Thyroid gland (tissue), 4 donors: ENCODE results near the gene P2RX4. TPM values are rescaled to one million over a fixed set of nuclear protein-coding genes. Genes with fewer than 3 reads are reported as not detected.

Experiments
- DNase-seq, 2 donors: peaks; one replicate each; pipeline ENCODE4 v3.0.0-alpha.2; 2019
- H3K27ac ChIP-seq, 3 donors: fragments of 200-600 bp; sonication (generic); 1 replicate in 2 of 3; 2 replicates in 1 of 3; pipeline ENCODE4 v1.5.1; 2016 to 2019; ENCODE audit warnings: mild to moderate bottlenecking in 1 of 3, moderate library complexity in 1 of 3
- H3K27me3 ChIP-seq: fragments of 200-600 bp; sonication (generic); one replicate; pipeline ENCODE4 v1.5.1; 2019
- H3K36me3 ChIP-seq, 2 donors: fragments of 200-600 bp; sonication (generic); one replicate each; pipeline ENCODE4 v1.5.1; 2016 to 2019
- H3K4me1 ChIP-seq, 2 donors: fragments of 200-600 bp; sonication (generic); one replicate each; pipeline ENCODE4 v1.5.1; 2017 to 2019
- H3K4me3 ChIP-seq, 3 donors: fragments of 200-600 bp; sonication (generic); replicated peaks in 1 of 3; 1 replicate in 2 of 3; 2 replicates in 1 of 3; pipeline ENCODE4 v1.5.1; 2016; ENCODE audit warnings: mild to moderate bottlenecking in 1 of 3
- H3K9me3 ChIP-seq: fragments of 200-600 bp; sonication (generic); one replicate; pipeline ENCODE4 v1.5.1; 2017
- POLR2A ChIP-seq, 2 donors: fragments of 450-650 bp; IDR thresholded peaks; one replicate each; pipeline ENCODE4 v1.6.1; 2017; ENCODE audit warnings: antibody characterized with exemption in 2 of 2, mild to moderate bottlenecking in 2 of 2, moderate library complexity in 1 of 2
- WGBS, 2 donors: methylation state at CpG; one replicate each; pipeline ENCODE4 v1.1.5; 2017; 5-methylcytosine and 5-hydroxymethylcytosine counted together
- intact Hi-C: fragments of 100-400 bp; cut with DNase I; formaldehyde crosslinking; loops from one replicate; pipeline ENCODE4 v1.15.1; 2023
- total RNA-seq, 4 donors: library from RNA; depleted of rRNA; stranded (reverse); fragments of >200 nt; gene quantifications; one replicate each; pipeline ENCODE4 v1.2.3, GENCODE V29; 2016
- TF ChIP-seq, protein P1 (sequence below), 6 experiments: fragments of 200-600 bp in 3 of 6; fragments of 450-650 bp in 3 of 6; sonication (generic) in 3 of 6; IDR thresholded peaks; one replicate each; pipeline ENCODE4 v1.5.1; 2016 to 2019; ENCODE audit warnings: antibody characterized with exemption in 6 of 6, mild to moderate bottlenecking in 2 of 6, inconsistent platforms in 1 of 6, moderate library complexity in 1 of 6

P2RX4 gene
- total RNA-seq, 4 donors from 2014 or later = 36.8 to 87.3 (median 56.1) TPM

DNA sequence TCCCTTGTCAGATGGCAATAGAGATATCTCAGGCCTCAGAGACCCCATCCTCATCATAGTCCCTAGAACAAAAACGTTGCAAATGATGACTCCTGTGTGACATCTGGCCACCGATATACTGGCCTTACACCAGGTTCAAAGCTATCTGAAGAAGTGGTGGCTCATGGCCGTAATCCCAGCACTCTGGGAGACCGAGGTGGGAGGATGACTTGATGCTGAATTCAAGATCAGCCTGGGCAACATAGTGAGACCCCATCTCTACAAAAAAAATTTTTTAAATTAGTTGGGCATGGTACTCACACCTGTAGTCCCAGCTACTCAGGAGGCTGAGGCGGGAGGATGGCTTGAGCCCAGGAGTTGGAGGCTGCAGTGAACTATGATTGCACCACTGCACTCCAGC, 73.5 kb downstream of the P2RX4 start:
- H3K27ac ChIP-seq = no peak overlapping the region
- H3K27me3 ChIP-seq = no peaks in the 10 kb centered on the region
- H3K9me3 ChIP-seq = no peaks in the 10 kb centered on the region
- TF ChIP-seq POLR2A (IDR thresholded peaks at IDR 0.05) = no peak
- TF ChIP-seq, protein P1, sequence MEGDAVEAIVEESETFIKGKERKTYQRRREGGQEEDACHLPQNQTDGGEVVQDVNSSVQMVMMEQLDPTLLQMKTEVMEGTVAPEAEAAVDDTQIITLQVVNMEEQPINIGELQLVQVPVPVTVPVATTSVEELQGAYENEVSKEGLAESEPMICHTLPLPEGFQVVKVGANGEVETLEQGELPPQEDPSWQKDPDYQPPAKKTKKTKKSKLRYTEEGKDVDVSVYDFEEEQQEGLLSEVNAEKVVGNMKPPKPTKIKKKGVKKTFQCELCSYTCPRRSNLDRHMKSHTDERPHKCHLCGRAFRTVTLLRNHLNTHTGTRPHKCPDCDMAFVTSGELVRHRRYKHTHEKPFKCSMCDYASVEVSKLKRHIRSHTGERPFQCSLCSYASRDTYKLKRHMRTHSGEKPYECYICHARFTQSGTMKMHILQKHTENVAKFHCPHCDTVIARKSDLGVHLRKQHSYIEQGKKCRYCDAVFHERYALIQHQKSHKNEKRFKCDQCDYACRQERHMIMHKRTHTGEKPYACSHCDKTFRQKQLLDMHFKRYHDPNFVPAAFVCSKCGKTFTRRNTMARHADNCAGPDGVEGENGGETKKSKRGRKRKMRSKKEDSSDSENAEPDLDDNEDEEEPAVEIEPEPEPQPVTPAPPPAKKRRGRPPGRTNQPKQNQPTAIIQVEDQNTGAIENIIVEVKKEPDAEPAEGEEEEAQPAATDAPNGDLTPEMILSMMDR (IDR thresholded peaks at IDR 0.05) = no peak
- DNase-seq = no peak
- no peaks in the 10 kb centered on the region for H3K36me3 ChIP-seq
- WGBS, 2 donors = 90 to 95% methylated on average over 5 of the region's 5 CpGs
- peaks cover 5 to 30% of the 10 kb centered on the region in 2 donors for H3K4me1 ChIP-seq
- no peak overlapping the region for H3K4me3 ChIP-seq
- intact Hi-C loops = no loop called here

Other genes starting within 250 kb of the P2RX4 start
- not detected for gene HNF1A, start 231.6 kb upstream of the P2RX4 start, total RNA-seq
- 10 to 100 TPM; 11.3 to 15.8 (median 13.0) TPM for gene C12orf43, start 193.6 kb upstream of the P2RX4 start, total RNA-seq
- gene OASL, start 170.9 kb upstream of the P2RX4 start, total RNA-seq = 1 to 10 TPM in 1 of 4 donors, under 1 TPM in 3; 0.20 to 1.4 (median 0.49) TPM
- 1 to 10 TPM in 1 of 4 donors, under 1 TPM in 3; 0.44 to 1.5 (median 0.73) TPM for gene P2RX7, start 77.3 kb upstream of the P2RX4 start, total RNA-seq
- gene CAMKK2, start 86.6 kb downstream of the P2RX4 start, total RNA-seq = 10 to 100 TPM; 34.1 to 38.4 (median 36.3) TPM
- 100 to 1,000 TPM; 114 to 161 (median 135) TPM for gene ANAPC5, start 142.3 kb downstream of the P2RX4 start, total RNA-seq
- 10 to 100 TPM; 38.7 to 64.0 (median 55.4) TPM for gene RNF34, start 190.0 kb downstream of the P2RX4 start, total RNA-seq